Ramos (cell line): Measurements from ENCODE around the gene IL1R1.

Experiments
- in situ Hi-C: fragments of 300-500 bp; cut with MboI; formaldehyde crosslinking; loops from one replicate; pipeline ENCODE4 v1.14.3; 2022; ENCODE audit warnings: low sequenced_read_pairs; ENCODE audit not compliant: unreplicated experiment

IL1R1 gene

GRCh38 chr2:102193074-102193473 is 50.5 kb downstream of the IL1R1 start:
- in situ Hi-C loops: no loop called here

- in situ Hi-C loops: no loop called here
Measured at GRCh38 chr2:102194609-102195268, 52.2 kb downstream of the IL1R1 start.

GRCh38 chr2:102197389-102198137 is 55.0 kb downstream of the IL1R1 start:
- in situ Hi-C loops: no loop called here

GRCh38 chr2:102200539-102200938 is 58.0 kb downstream of the IL1R1 start:
- in situ Hi-C loops: no loop called here

GRCh38 chr2:102204638-102205037 is 62.1 kb downstream of the IL1R1 start:
- in situ Hi-C loops: no loop called here

GRCh38 chr2:102206666-102207341 is 64.3 kb downstream of the IL1R1 start:
- in situ Hi-C loops: no loop called here

GRCh38 chr2:102208774-102209173 is 66.2 kb downstream of the IL1R1 start:
- in situ Hi-C loops: no loop called here

GRCh38 chr2:102209474-102209873 is 66.9 kb downstream of the IL1R1 start:
- in situ Hi-C loops: no loop called here

GRCh38 chr2:102217032-102217431 is 74.5 kb downstream of the IL1R1 start:
- in situ Hi-C loops: no loop called here

- in situ Hi-C loops: no loop called here
Measured at GRCh38 chr2:102224824-102225739, 82.5 kb downstream of the IL1R1 start.

GRCh38 chr2:102226171-102226570 is 83.6 kb downstream of the IL1R1 start:
- in situ Hi-C loops: no loop called here

GRCh38 chr2:102226612-102227391 is 84.3 kb downstream of the IL1R1 start:
- in situ Hi-C loops: no loop called here

- in situ Hi-C loops: no loop called here
Measured at GRCh38 chr2:102229141-102229769, 86.7 kb downstream of the IL1R1 start.
